ENCODE measurements around the gene STT3A.

DNA sequence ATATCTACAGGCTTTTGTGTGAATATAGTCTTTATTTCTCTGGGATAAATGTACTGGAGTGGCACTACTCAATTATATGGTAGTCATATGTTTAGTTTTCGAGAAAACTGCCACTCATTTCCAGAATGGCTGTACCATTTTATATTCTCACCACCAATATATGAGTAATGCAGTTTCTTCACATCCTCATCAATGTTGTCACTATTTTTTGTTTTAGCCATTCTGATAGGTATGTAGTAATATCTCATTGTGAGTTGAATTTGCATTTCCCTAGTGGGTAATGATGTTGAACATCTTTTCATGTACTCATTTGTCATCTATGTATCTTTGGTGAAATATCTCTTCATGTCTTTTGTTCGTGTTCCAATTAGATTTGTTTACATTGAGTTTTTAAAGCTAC, 70.0 kb downstream of the STT3A start:
- TF ChIP-seq POLR2A (IDR thresholded peaks at IDR 0.05): no peak
- TF ChIP-seq CTCF (IDR thresholded peaks at IDR 0.05): no peak

Data from thyroid gland (tissue), 4 donors.